Activated B cell treated with CpG ODN at 0.5 μM for 24 hours (primary cell): Measurements from ENCODE around the gene LARGE1. TPM values are rescaled to one million over a fixed set of nuclear protein-coding genes. Genes with fewer than 3 reads are reported as not detected.

Experiments used
- ATAC-seq: fragments of 200-7000 bp; cut with Tn5 transposase; one replicate; pipeline ENCODE4 v1.10.0; 2021; ENCODE audit warnings: low read depth, mild to moderate bottlenecking, moderate library complexity
- CTCF ChIA-PET: fragments of 350-600 bp; sonication (Branson Sonifier 250); formaldehyde crosslinking; loops from one replicate; lab custom pipeline; 2021; ENCODE audit warnings: antibody characterized with exemption; lab: Charles Lee
- POLR2A ChIA-PET: fragments of 350-600 bp; sonication (Branson Sonifier 250); formaldehyde crosslinking; loops from one replicate; lab custom pipeline; 2021; ENCODE audit warnings: antibody characterized with exemption; lab: Charles Lee
- DNase-seq: peaks from one replicate; pipeline ENCODE4 v3.0.0; 2022
- H3K27ac Mint-ChIP-seq: one replicate; pipeline ENCODE4 v1.8.0; 2020; ENCODE audit warnings: mixed read lengths
- H3K27me3 Mint-ChIP-seq: one replicate; pipeline ENCODE4 v1.8.0; 2021; ENCODE audit warnings: mixed read lengths
- H3K36me3 Mint-ChIP-seq: one replicate; pipeline ENCODE4 v1.8.0; 2021; ENCODE audit warnings: low read depth, mixed read lengths
- H3K4me1 Mint-ChIP-seq: one replicate; pipeline ENCODE4 v1.8.0; 2021; ENCODE audit warnings: mixed read lengths
- H3K4me3 Mint-ChIP-seq: one replicate; pipeline ENCODE4 v1.8.0; 2020; ENCODE audit warnings: mild to moderate bottlenecking, mixed read lengths
- H3K9me3 Mint-ChIP-seq: one replicate; pipeline ENCODE4 v1.8.0; 2020; ENCODE audit warnings: mixed read lengths
- CTCF ChIP-seq: fragments of 200-600 bp; IDR thresholded peaks from one replicate; pipeline ENCODE4 v1.8.0; 2022; ENCODE audit warnings: antibody characterized with exemption, mild to moderate bottlenecking
- intact Hi-C: fragments of 100-400 bp; cut with micrococcal nuclease; formaldehyde crosslinking; loops from one replicate; pipeline ENCODE4 v1.15.1; 2024
- total RNA-seq: library from RNA; stranded (reverse); gene quantifications from 2 replicates; pipeline ENCODE4 v1.2.3, GENCODE V29; 2022

Gene LARGE1
- total RNA-seq, 1 donor from 2014 or later = 22.2 TPM

- H3K27ac Mint-ChIP-seq = peak overlapping the region; percentile 84
- H3K4me1 Mint-ChIP-seq = peaks cover 76% of the 10 kb centered on the region
- H3K36me3 Mint-ChIP-seq = peaks cover 2% of the 10 kb centered on the region
- ChIA-PET POLR2A (interaction anchor here (1.2 kb wide), 1 partner anchor 25 kb away, joined by 3 read pairs; no protein-coding TSS in a partner anchor), CTCF (no interaction called here)
- no peak for DNase-seq
- TF ChIP-seq CTCF = no peak
- H3K27me3 Mint-ChIP-seq = no peaks in the 10 kb centered on the region
- intact Hi-C loops = no loop called here
- no peak for ATAC-seq
- peaks cover 5% of the 10 kb centered on the region for H3K9me3 Mint-ChIP-seq
- H3K4me3 Mint-ChIP-seq = no peak overlapping the region
Observed at GRCh38 chr22:33895444-33895843, 24.8 kb downstream of the LARGE1 start.

DNA sequence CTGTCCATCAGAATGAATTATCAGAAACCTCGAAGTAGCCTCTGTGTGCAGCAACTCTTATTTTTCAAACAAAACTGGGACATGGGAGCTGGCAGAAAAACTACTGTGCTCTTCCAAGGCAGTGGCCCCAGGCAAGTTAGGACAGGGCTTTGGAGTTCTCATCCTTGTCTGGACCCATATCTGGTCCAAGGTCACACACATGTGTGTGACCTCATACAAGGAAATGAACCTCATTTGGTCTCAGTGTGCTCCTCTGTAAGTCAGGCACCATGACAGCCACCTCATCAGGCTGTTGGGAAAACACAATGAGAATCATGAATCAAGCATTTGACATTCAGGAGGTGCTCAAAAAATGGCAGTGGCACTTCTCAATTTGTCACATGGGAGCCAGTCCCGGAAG lies 25.8 kb downstream of the LARGE1 start:
- TF ChIP-seq CTCF = no peak
- H3K27ac Mint-ChIP-seq = no peak overlapping the region
- H3K4me3 Mint-ChIP-seq = no peak overlapping the region
- H3K27me3 Mint-ChIP-seq = no peaks in the 10 kb centered on the region
- H3K4me1 Mint-ChIP-seq = peaks cover 79% of the 10 kb centered on the region
- ChIA-PET POLR2A (interaction anchor here (1.2 kb wide), 1 partner anchor 26 kb away, joined by 3 read pairs; no protein-coding TSS in a partner anchor), CTCF (no interaction called here)
- DNase-seq = no peak
- H3K9me3 Mint-ChIP-seq = peaks cover 5% of the 10 kb centered on the region
- peaks cover 2% of the 10 kb centered on the region for H3K36me3 Mint-ChIP-seq
- intact Hi-C loops = no loop called here
- ATAC-seq = no peak

- H3K4me1 Mint-ChIP-seq = peaks cover 83% of the 10 kb centered on the region
Observed at GRCh38 chr22:33894036-33894435, 26.2 kb downstream of the LARGE1 start.

GRCh38 chr22:33893512-33893911 lies 26.8 kb downstream of the LARGE1 start:
- CTCF ChIA-PET = no interaction called here
- Mint-ChIP-seq H3K4me3 (no peak overlapping the region), H3K4me1 (peaks cover 84% of the 10 kb centered on the region), H3K27ac (no peak overlapping the region), H3K27me3 (no peaks in the 10 kb centered on the region), H3K36me3 (peaks cover 2% of the 10 kb centered on the region), H3K9me3 (peaks cover 5% of the 10 kb centered on the region)
- DNase-seq (no peak), ATAC-seq (no peak)
- TF ChIP-seq CTCF = no peak
- intact Hi-C loops = no loop called here
- POLR2A ChIA-PET = no interaction called here

More at GRCh38 chr22:33894036-33894435, 26.2 kb downstream of the LARGE1 start:
- Mint-ChIP-seq H3K27me3 (no peaks in the 10 kb centered on the region), H3K27ac (no peak overlapping the region), H3K36me3 (peaks cover 2% of the 10 kb centered on the region), H3K9me3 (peaks cover 5% of the 10 kb centered on the region), H3K4me3 (no peak overlapping the region)
- TF ChIP-seq CTCF = no peak
- intact Hi-C loops = no loop called here
- POLR2A ChIA-PET = interaction anchor here (1.2 kb wide), 1 partner anchor 27 kb away, joined by 3 read pairs; no protein-coding TSS in a partner anchor
- ATAC-seq = no peak
- no peak for DNase-seq
- CTCF ChIA-PET = no interaction called here

DNA sequence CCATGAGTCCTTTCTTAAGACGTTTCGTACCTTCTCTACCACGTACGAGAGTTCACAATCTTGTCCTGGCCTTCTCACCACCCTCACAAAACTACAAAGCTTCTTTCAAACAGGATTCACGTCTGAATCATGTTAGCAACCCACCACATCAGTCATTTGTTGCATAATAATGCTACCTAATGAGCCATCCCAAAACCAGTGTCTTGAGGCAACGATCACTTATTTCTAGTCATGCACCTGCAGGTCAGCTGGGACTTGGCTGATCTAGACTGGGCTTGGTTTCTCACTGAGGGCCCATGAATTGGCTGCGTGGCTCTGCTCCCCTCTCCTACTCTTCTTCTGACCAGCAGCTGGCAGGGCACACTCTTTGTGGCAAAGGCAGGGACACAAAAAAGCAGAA lies 28.3 kb downstream of the LARGE1 start:
- H3K27ac Mint-ChIP-seq = no peak overlapping the region
- ChIA-PET POLR2A (no interaction called here), CTCF (no interaction called here)
- DNase-seq (no peak), ATAC-seq (no peak)
- peaks cover 2% of the 10 kb centered on the region for H3K36me3 Mint-ChIP-seq
- H3K9me3 Mint-ChIP-seq = peaks cover 5% of the 10 kb centered on the region
- H3K27me3 Mint-ChIP-seq = no peaks in the 10 kb centered on the region
- intact Hi-C loops = no loop called here
- no peak for TF ChIP-seq CTCF
- peaks cover 79% of the 10 kb centered on the region for H3K4me1 Mint-ChIP-seq
- H3K4me3 Mint-ChIP-seq = no peak overlapping the region
